A549 (cell line): ENCODE results near the gene NHEJ1. TPM values are rescaled to one million over a fixed set of nuclear protein-coding genes. Genes with fewer than 3 reads are reported as not detected.

Experiments
- ATAC-seq, 2 experiments: fragments of 200-7000 bp in 1 of 2; fragments of >200 bp in 1 of 2; cut with Nextera tagmentation in 1 of 2; cut with Tn5 transposase in 1 of 2; 3 replicates each; pipeline versions ENCODE4 v1.8.0 to v1.9.1; 2018 to 2020; ENCODE audit warnings: mild to moderate bottlenecking in 1 of 2, moderate library complexity in 1 of 2
- CTCF ChIA-PET: fragments of 300-600 bp; sonication (Branson Sonifier 250); formaldehyde crosslinking; extraction: SDS; loops from one replicate; lab custom pipeline; 2021; ENCODE audit warnings: antibody characterized with exemption, inconsistent platforms; lab: Yijun Ruan, JAX
- POLR2A ChIA-PET: fragments of 350-600 bp; formaldehyde crosslinking; extraction: SDS; loops from one replicate; lab custom pipeline; 2021; ENCODE audit warnings: antibody characterized with exemption, inconsistent platforms; lab: Yijun Ruan, JAX
- DNase-seq, 2 experiments: peaks; one replicate each; pipeline versions ENCODE4 v3.0.0 to v3.0.0-alpha.2; 2011 to 2016; ENCODE audit warnings: low read depth in 1 of 2, low spot score in 1 of 2
- FAIRE-seq: peaks from 2 replicates; lab custom pipeline; 2011; peaks lifted over from hg19 to GRCh38; lab: Jason Lieb, UNC
- H3K27ac ChIP-seq, 2 experiments: fragments of >200 bp; sonication (Bioruptor Twin); formaldehyde crosslinking; 3 replicates each; pipeline ENCODE4 v1.5.1; 2016 to 2017
- H3K4me1 ChIP-seq: fragments of >200 bp; sonication (Bioruptor Twin); formaldehyde crosslinking; 3 replicates; pipeline ENCODE4 v1.6.1; 2016
- H3K4me2 ChIP-seq: fragments of >200 bp; sonication (Bioruptor Twin); formaldehyde crosslinking; 3 replicates; pipeline ENCODE4 v1.6.1; 2016
- H3K4me3 ChIP-seq: fragments of >200 bp; sonication (Bioruptor Twin); formaldehyde crosslinking; 3 replicates; pipeline ENCODE4 v1.5.1; 2016
- H3K9me3 ChIP-seq: fragments of >200 bp; sonication (Bioruptor Twin); formaldehyde crosslinking; 3 replicates; pipeline ENCODE4 v1.6.1; 2016
- CBX2 ChIP-seq: fragments of 200-600 bp; sonication (generic); IDR thresholded peaks from 2 replicates; pipeline ENCODE4 v1.6.1; 2016; ENCODE audit warnings: low read depth, mild to moderate bottlenecking, borderline replicate concordance
- CBX8 ChIP-seq: fragments of 200-600 bp; sonication (generic); IDR thresholded peaks from 2 replicates; pipeline ENCODE4 v1.6.1; 2016
- CTCF ChIP-seq: fragments of >200 bp; sonication (Bioruptor Twin); formaldehyde crosslinking; IDR thresholded peaks from 3 replicates; pipeline ENCODE4 v1.5.1; 2016
- ELK1 ChIP-seq: fragments of 150-350 bp; IDR thresholded peaks from 2 replicates; pipeline ENCODE4 v1.6.1; 2014; ENCODE audit warnings: low read depth, mild to moderate bottlenecking, low read length
- FOXS1 ChIP-seq: fragments of 250-450 bp; sonication (Bioruptor Pico); IDR thresholded peaks from 2 replicates; pipeline ENCODE4 v1.5.0; 2020; ENCODE audit warnings: mild to moderate bottlenecking, moderate library complexity
- MAZ ChIP-seq: fragments of 150-350 bp; IDR thresholded peaks from 2 replicates; pipeline ENCODE4 v1.6.1; 2014; ENCODE audit warnings: antibody characterized with exemption, low read depth, low read length, borderline replicate concordance
- NFE2L2 ChIP-seq: fragments of 150-350 bp; conservative IDR thresholded peaks from 2 replicates; pipeline ENCODE4 v1.6.1; 2014; ENCODE audit warnings: low read length
- NPAS2 ChIP-seq: fragments of 250-450 bp; sonication (Bioruptor Pico); IDR thresholded peaks from 2 replicates; pipeline ENCODE4 v1.8.0; 2022; ENCODE audit warnings: mild to moderate bottlenecking, moderate library complexity, borderline replicate concordance
- PHF8 ChIP-seq: fragments of 200-600 bp; sonication (generic); IDR thresholded peaks from 2 replicates; pipeline ENCODE4 v1.6.1; 2016; ENCODE audit warnings: low read depth, mild to moderate bottlenecking, antibody characterized with exemption, moderate library complexity, borderline replicate concordance
- RAD21 ChIP-seq, 2 experiments: fragments of >200 bp in 1 of 2; sonication (Bioruptor Twin) in 1 of 2; formaldehyde crosslinking in 1 of 2; IDR thresholded peaks in 1 of 2; conservative IDR thresholded peaks in 1 of 2; 2 replicates in 1 of 2; 3 replicates in 1 of 2; pipeline ENCODE4 v1.6.1; 2012 to 2018; ENCODE audit warnings: inconsistent platforms in 1 of 2
- REST ChIP-seq: fragments of 200-600 bp; sonication (generic); IDR thresholded peaks from 2 replicates; pipeline ENCODE4 v1.6.1; 2016; ENCODE audit warnings: antibody characterized with exemption, mild to moderate bottlenecking, moderate library complexity
- SMC3 ChIP-seq: fragments of >200 bp; sonication (Bioruptor Twin); formaldehyde crosslinking; IDR thresholded peaks from 3 replicates; pipeline ENCODE4 v1.6.1; 2018; ENCODE audit warnings: inconsistent platforms
- ZFP36 ChIP-seq: fragments of 450-650 bp; IDR thresholded peaks from 2 replicates; pipeline ENCODE4 v1.6.1; 2014; ENCODE audit warnings: borderline replicate concordance; ENCODE audit not compliant: partially characterized antibody
- ZNF302 ChIP-seq: fragments of 250-450 bp; sonication (Bioruptor Pico); IDR thresholded peaks from 2 replicates; pipeline ENCODE4 v1.9.0; 2021; ENCODE audit warnings: inconsistent platforms, mild to moderate bottlenecking, moderate library complexity
- WGBS: methylation state at CpG from one replicate; pipeline ENCODE4 v1.1.6; 2017; ENCODE audit errors: missing lambda C conversion rate; 5-methylcytosine and 5-hydroxymethylcytosine counted together
- polyA plus RNA-seq, 4 experiments: library from polyadenylated mRNA; depleted of rRNA in 3 of 4; stranded (reverse); fragments of >200 nt; fragmentation: RNase III in 1 of 4; extraction: RNeasy Plus Mini Kit Qiagen cat#74134 plus additional on column Dnase treatment in 1 of 4; gene quantifications; 2 replicates in 3 of 4; 3 replicates in 1 of 4; pipeline ENCODE4 v1.2.3, GENCODE V29; 2011 to 2017
- TF ChIP-seq, protein P1 (sequence below): IDR thresholded peaks from 2 replicates; pipeline ENCODE4 v1.6.1; 2012; ENCODE audit warnings: low read depth, borderline replicate concordance

NHEJ1 gene
- polyA plus RNA-seq, 2 of the 4 experiments (the other 2 are of a cell fraction) = 18.5 to 31.8 TPM

DNA sequence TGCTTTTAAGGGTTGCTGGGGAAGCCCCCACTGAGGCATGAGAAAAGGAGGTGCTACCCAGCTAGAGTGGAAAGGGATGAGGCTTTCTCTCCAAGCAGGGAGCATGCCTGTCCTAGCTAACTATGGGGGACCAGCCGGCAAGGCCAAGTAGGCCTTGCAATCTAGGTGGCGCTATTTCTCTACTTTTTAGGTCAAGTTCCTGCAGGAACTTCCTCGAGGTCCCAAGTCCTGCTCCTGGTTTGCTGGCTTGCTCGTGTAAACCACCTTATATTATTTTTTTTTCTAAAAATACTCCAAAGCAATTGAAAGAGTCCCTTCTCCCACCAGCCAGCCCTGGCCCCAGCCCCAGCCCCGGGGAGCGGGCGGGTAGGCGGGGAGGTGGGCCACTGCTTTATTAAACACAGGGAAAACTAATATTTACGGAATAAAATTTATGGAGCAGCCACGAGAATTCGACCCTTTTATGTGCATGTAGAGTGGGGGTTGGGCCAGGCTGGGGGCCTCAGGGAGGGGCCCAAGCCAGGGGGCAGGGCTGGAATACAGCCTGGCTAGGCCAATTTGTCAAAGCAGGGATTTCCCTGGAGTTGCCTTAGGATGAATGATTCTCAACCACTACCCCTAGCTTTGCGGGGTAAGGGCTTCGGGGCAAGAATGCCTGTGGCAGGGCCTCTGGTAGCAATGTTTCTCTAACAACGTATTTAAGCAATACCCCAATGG is 87.0 kb downstream of the NHEJ1 start:
- Histone ChIP-seq H3K27ac (no peak overlapping the region), H3K4me3 (no peak overlapping the region), H3K4me2 (no peak overlapping the region), H3K4me1 (no peaks in the 10 kb centered on the region), H3K9me3 (no peaks in the 10 kb centered on the region)
- TF ChIP-seq RAD21 (conservative IDR thresholded peaks at IDR 0.05 in 1 of 2, IDR thresholded peaks at IDR 0.05 in 1 of 2) (peak; percentile 59 to 63), ZNF302 (CRISPR knock-in tag) (no peak), SMC3 (peak; percentile 47; the same call in 2 of the 3 replicates), CTCF (peak; percentile 65)
- ChIA-PET POLR2A (no interaction called here), CTCF (interaction anchor here (0.7 to 12.9 kb wide), 23 partner anchors 8 to 221 kb away, joined by 3 to 182 read pairs (median 5); partner anchors contain the start of gene IHH)
- FAIRE-seq (no peak), DNase-seq (peak; percentile 26 to 73), ATAC-seq (peak; percentile 68 to 92; a peak in 4 of 6 replicates)
- WGBS = 61% methylated on average over 13 of the region's 14 CpGs

GRCh38 chr2:219072741-219073250 is 87.8 kb downstream of the NHEJ1 start:
- Histone ChIP-seq H3K4me3 (no peak overlapping the region), H3K4me2 (no peak overlapping the region), H3K4me1 (no peaks in the 10 kb centered on the region), H3K9me3 (no peaks in the 10 kb centered on the region), H3K27ac (no peak overlapping the region)
- 77% methylated on average over 9 of the region's 9 CpGs for WGBS
- ChIA-PET CTCF (interaction anchor here (0.6 to 12.9 kb wide), 24 partner anchors 8 to 284 kb away, joined by 3 to 182 read pairs (median 4); partner anchors contain the start of gene IHH), POLR2A (no interaction called here)
- no peak for TF ChIP-seq ELK1
- no peak for TF ChIP-seq ZFP36
- TF ChIP-seq ZNF302 (CRISPR knock-in tag) = no peak
- FAIRE-seq (no peak), DNase-seq (no peak), ATAC-seq (peak in 1 of 2 experiments; percentile 35; a peak in 3 of 6 replicates)

GRCh38 chr2:219071131-219071816 is 89.3 kb downstream of the NHEJ1 start:
- POLR2A ChIA-PET = no interaction called here
- no peak for ATAC-seq

More at GRCh38 chr2:219071131-219071816, 89.3 kb downstream of the NHEJ1 start:
- TF ChIP-seq PHF8 (no peak), FOXS1 (CRISPR knock-in tag) (no peak), CBX8 (no peak), RAD21 (conservative IDR thresholded peaks at IDR 0.05 in 1 of 2, IDR thresholded peaks at IDR 0.05 in 1 of 2) (no peak), NPAS2 (CRISPR knock-in tag) (no peak), NFE2L2 (no peak), CBX2 (no peak), REST (no peak), MAZ (no peak)
- TF ChIP-seq, protein P1, sequence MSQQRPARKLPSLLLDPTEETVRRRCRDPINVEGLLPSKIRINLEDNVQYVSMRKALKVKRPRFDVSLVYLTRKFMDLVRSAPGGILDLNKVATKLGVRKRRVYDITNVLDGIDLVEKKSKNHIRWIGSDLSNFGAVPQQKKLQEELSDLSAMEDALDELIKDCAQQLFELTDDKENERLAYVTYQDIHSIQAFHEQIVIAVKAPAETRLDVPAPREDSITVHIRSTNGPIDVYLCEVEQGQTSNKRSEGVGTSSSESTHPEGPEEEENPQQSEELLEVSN = no peak
- FAIRE-seq (no peak), DNase-seq (no peak)
- Histone ChIP-seq H3K4me1 (no peaks in the 10 kb centered on the region), H3K4me3 (no peak overlapping the region), H3K9me3 (no peaks in the 10 kb centered on the region), H3K27ac (no peak overlapping the region), H3K4me2 (no peak overlapping the region)
- CTCF ChIA-PET = interaction anchor here (0.5 to 12.9 kb wide), 14 partner anchors 10 to 84 kb away, joined by 3 to 182 read pairs (median 6); partner anchors contain the start of gene IHH
- WGBS = 51% methylated on average over 6 of the region's 6 CpGs
